PC-3 (cell line): ENCODE data around the gene EFNA5. TPM values are rescaled to one million over a fixed set of nuclear protein-coding genes. Genes with fewer than 3 reads are reported as not detected.
A peak's percentile ranks its signal among the peaks of the same experiment; 100 is the strongest.

Source experiments
- ATAC-seq: fragments of 200-7000 bp; cut with Tn5 transposase; 2 replicates; pipeline ENCODE4 v1.9.1; 2020; ENCODE audit warnings: mild to moderate bottlenecking, moderate library complexity
- BruUV-seq: library from RNA; stranded (reverse); fragments of 400-500 nt; replicated peaks from 2 replicates; lab custom pipeline; 2021; lab: Mats Ljungman, UMichigan
- CTCF ChIA-PET: fragments of 300-600 bp; sonication (Branson Sonifier 250); formaldehyde crosslinking; loops from one replicate; lab custom pipeline; 2022; ENCODE audit warnings: antibody characterized with exemption; lab: Charles Lee
- POLR2A ChIA-PET: fragments of 300-600 bp; sonication (Branson Sonifier 250); formaldehyde crosslinking; loops from one replicate; lab custom pipeline; 2022; ENCODE audit warnings: antibody characterized with exemption; ENCODE audit not compliant: unreplicated experiment; lab: Charles Lee
- DNase-seq: peaks from one replicate; pipeline ENCODE4 v3.0.0-alpha.2; 2015
- H2AFZ ChIP-seq: fragments of 300-600 bp; sonication (generic); 2 replicates; pipeline ENCODE4 v1.6.0; 2016; ENCODE audit warnings: antibody characterized with exemption, low read length
- H3F3A ChIP-seq: fragments of 300-600 bp; sonication (generic); one replicate; pipeline ENCODE4 v1.6.0; 2017; ENCODE audit warnings: antibody characterized with exemption, low read length, control low read depth, mild to moderate bottlenecking; ENCODE audit not compliant: unreplicated experiment
- H3K27ac ChIP-seq: fragments of 300-600 bp; sonication (generic); 2 replicates; pipeline ENCODE4 v1.5.1; 2016; ENCODE audit warnings: mild to moderate bottlenecking, low read length
- H3K27me3 ChIP-seq: fragments of 300-600 bp; sonication (generic); 2 replicates; pipeline ENCODE4 v1.6.1; 2016; ENCODE audit warnings: low read length, mixed read lengths
- H3K36me3 ChIP-seq: fragments of 300-600 bp; sonication (generic); 2 replicates; pipeline ENCODE4 v1.6.1; 2016; ENCODE audit warnings: low read depth, mixed run types, low read length, mixed read lengths
- H3K4me1 ChIP-seq: fragments of 300-600 bp; sonication (generic); 2 replicates; pipeline ENCODE4 v1.5.1; 2016; ENCODE audit warnings: low read length; ENCODE audit not compliant: insufficient read depth
- H3K4me2 ChIP-seq: fragments of 300-600 bp; sonication (generic); 2 replicates; pipeline ENCODE4 v1.6.0; 2016; ENCODE audit warnings: low read length
- H3K4me3 ChIP-seq: fragments of 300-600 bp; sonication (generic); 2 replicates; pipeline ENCODE4 v1.5.1; 2016; ENCODE audit warnings: mild to moderate bottlenecking, low read length, mixed read lengths
- H3K79me2 ChIP-seq: fragments of 300-600 bp; sonication (generic); 2 replicates; pipeline ENCODE4 v1.6.1; 2017; ENCODE audit warnings: low read length, mixed read lengths
- H3K9ac ChIP-seq: fragments of 300-600 bp; sonication (generic); 2 replicates; pipeline ENCODE4 v1.6.0; 2016; ENCODE audit warnings: mild to moderate bottlenecking, low read length
- H3K9me2 ChIP-seq: fragments of 300-600 bp; sonication (generic); replicated peaks from 2 replicates; pipeline ENCODE4 v1.6.1; 2016; ENCODE audit warnings: mixed run types, low read length, mixed read lengths
- H3K9me3 ChIP-seq: fragments of 300-600 bp; sonication (generic); 2 replicates; pipeline ENCODE4 v1.6.1; 2016; ENCODE audit warnings: low read length, mixed read lengths
- H4K20me1 ChIP-seq: fragments of 300-600 bp; sonication (generic); 2 replicates; pipeline ENCODE4 v1.6.1; 2016; ENCODE audit warnings: low read length, mixed read lengths
- CTCF ChIP-seq: fragments of 300-600 bp; sonication (generic); conservative IDR thresholded peaks from 2 replicates; pipeline ENCODE4 v1.5.1; 2017; ENCODE audit warnings: antibody characterized with exemption, low read depth, mild to moderate bottlenecking, low read length
- EZH2 ChIP-seq: fragments of 300-600 bp; sonication (generic); IDR thresholded peaks from one replicate; pipeline ENCODE4 v1.6.1; 2017; ENCODE audit warnings: antibody characterized with exemption, mild to moderate bottlenecking, low read length; ENCODE audit not compliant: unreplicated experiment
- EZH2phosphoT487 ChIP-seq: fragments of 300-600 bp; sonication (generic); IDR thresholded peaks from 2 replicates; pipeline ENCODE4 v1.6.1; 2018; ENCODE audit warnings: mild to moderate bottlenecking, antibody characterized with exemption, low read length, borderline replicate concordance
- intact Hi-C: fragments of 100-400 bp; cut with micrococcal nuclease; formaldehyde crosslinking; loops from 2 replicates; pipeline ENCODE4 v1.9.0; 2023
- total RNA-seq: library from RNA; depleted of rRNA; stranded (reverse); fragments of >200 nt; gene quantifications from 2 replicates; pipeline ENCODE4 v1.2.3, GENCODE V29; 2014

EFNA5 gene
- total RNA-seq, 1 experiment from 2014 or later = 5.4 TPM

- H3K4me1 ChIP-seq = peaks cover 23% of the 10 kb centered on the region
- no peaks in the 10 kb centered on the region for H3K27me3 ChIP-seq
- TF ChIP-seq EZH2 (no peak), CTCF (no peak), EZH2phosphoT487 (no peak)
- H2AFZ ChIP-seq = no peak overlapping the region
- no peaks in the 10 kb centered on the region for H3K79me2 ChIP-seq
- peak overlapping the region; percentile 53 for H3K4me2 ChIP-seq
- BruUV-seq = no TSS peak
- H3K9me2 ChIP-seq = no peaks in the 10 kb centered on the region
- ChIA-PET POLR2A (no interaction called here), CTCF (no interaction called here)
- H3F3A ChIP-seq = no peaks in the 10 kb centered on the region
- H4K20me1 ChIP-seq = no peaks in the 10 kb centered on the region
- no peaks in the 10 kb centered on the region for H3K9me3 ChIP-seq
- no peaks in the 10 kb centered on the region for H3K36me3 ChIP-seq
- intact Hi-C loops = no loop called here
- ATAC-seq (no peak), DNase-seq (peak; percentile 34)
- H3K4me3 ChIP-seq = no peak overlapping the region
- peak overlapping the region; percentile 61 for H3K27ac ChIP-seq
- H3K9ac ChIP-seq = no peak overlapping the region
These were observed 332.4 kb downstream of the EFNA5 start for GRCh38 chr5:107338335-107338734.

- peak overlapping the region; percentile 61 for H3K27ac ChIP-seq
- POLR2A ChIA-PET = interaction anchor here (0.5 to 0.6 kb wide), 3 partner anchors 8 to 591 kb away, joined by 3 to 8 read pairs (median 5); no protein-coding TSS in a partner anchor
- H4K20me1 ChIP-seq = no peaks in the 10 kb centered on the region
- H3K4me1 ChIP-seq = peaks cover 23% of the 10 kb centered on the region
- no peaks in the 10 kb centered on the region for H3K27me3 ChIP-seq
- TF ChIP-seq EZH2phosphoT487 (no peak), CTCF (no peak), EZH2 (no peak)
- CTCF ChIA-PET = interaction anchor here (0.7 kb wide), 1 partner anchor 1082 kb away, joined by 9 read pairs; no protein-coding TSS in a partner anchor
- BruUV-seq = no TSS peak
- H3K9ac ChIP-seq = no peak overlapping the region
- peak overlapping the region; percentile 53 for H3K4me2 ChIP-seq
- DNase-seq (peak; percentile 85), ATAC-seq (peak; percentile 100)
- H3K9me3 ChIP-seq = no peaks in the 10 kb centered on the region
- no peak overlapping the region for H2AFZ ChIP-seq
- no peaks in the 10 kb centered on the region for H3K36me3 ChIP-seq
- no peaks in the 10 kb centered on the region for H3F3A ChIP-seq
- no peaks in the 10 kb centered on the region for H3K9me2 ChIP-seq
- H3K4me3 ChIP-seq = no peak overlapping the region
- intact Hi-C loops = no loop called here
- H3K79me2 ChIP-seq = no peaks in the 10 kb centered on the region
These were observed 333.5 kb downstream of the EFNA5 start for GRCh38 chr5:107337281-107337680.

DNA sequence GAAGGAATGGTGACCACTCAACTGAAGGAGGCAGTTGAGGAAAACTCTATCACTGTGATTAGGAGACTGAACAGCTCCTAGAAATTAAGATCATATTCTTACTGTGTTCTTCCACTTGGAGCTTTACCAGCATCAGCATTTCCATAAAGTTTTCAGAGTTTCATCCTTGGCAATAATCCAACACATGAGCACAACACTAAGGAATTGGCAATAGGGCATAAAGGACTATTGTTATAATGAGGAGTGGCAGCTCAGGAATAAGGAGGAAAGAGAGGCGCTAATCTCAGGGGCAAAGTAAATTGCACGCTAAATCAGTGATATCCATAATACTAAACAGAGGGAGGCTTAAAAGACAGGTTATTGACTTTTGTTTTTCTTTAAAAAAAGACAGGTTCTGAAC, 338.9 kb downstream of the EFNA5 start:
- no peaks in the 10 kb centered on the region for H3K79me2 ChIP-seq
- DNase-seq = peak; percentile 25
- no peaks in the 10 kb centered on the region for H3K27me3 ChIP-seq
- H3K27ac ChIP-seq = no peak overlapping the region
- peaks cover 7% of the 10 kb centered on the region for H3K4me1 ChIP-seq
- H3F3A ChIP-seq = no peaks in the 10 kb centered on the region
- no peaks in the 10 kb centered on the region for H4K20me1 ChIP-seq
- H3K9ac ChIP-seq = no peak overlapping the region
- H3K4me2 ChIP-seq = no peak overlapping the region
- H2AFZ ChIP-seq = no peak overlapping the region
- no TSS peak for BruUV-seq
- no peak for ATAC-seq
- no peaks in the 10 kb centered on the region for H3K36me3 ChIP-seq
- ChIA-PET CTCF (no interaction called here), POLR2A (no interaction called here)
- intact Hi-C loops = no loop called here
- no peak overlapping the region for H3K4me3 ChIP-seq
- no peaks in the 10 kb centered on the region for H3K9me3 ChIP-seq
- no peaks in the 10 kb centered on the region for H3K9me2 ChIP-seq
- TF ChIP-seq EZH2phosphoT487 (no peak), EZH2 (no peak), CTCF (no peak)
